Measurements from ENCODE around the gene HAPLN2.
"Not testable (repeated sequence)": the region's sequence is repeated elsewhere in the genome, so short reads cannot be mapped to it uniquely, and the experiment has no call there.

Gene HAPLN2

DNA sequence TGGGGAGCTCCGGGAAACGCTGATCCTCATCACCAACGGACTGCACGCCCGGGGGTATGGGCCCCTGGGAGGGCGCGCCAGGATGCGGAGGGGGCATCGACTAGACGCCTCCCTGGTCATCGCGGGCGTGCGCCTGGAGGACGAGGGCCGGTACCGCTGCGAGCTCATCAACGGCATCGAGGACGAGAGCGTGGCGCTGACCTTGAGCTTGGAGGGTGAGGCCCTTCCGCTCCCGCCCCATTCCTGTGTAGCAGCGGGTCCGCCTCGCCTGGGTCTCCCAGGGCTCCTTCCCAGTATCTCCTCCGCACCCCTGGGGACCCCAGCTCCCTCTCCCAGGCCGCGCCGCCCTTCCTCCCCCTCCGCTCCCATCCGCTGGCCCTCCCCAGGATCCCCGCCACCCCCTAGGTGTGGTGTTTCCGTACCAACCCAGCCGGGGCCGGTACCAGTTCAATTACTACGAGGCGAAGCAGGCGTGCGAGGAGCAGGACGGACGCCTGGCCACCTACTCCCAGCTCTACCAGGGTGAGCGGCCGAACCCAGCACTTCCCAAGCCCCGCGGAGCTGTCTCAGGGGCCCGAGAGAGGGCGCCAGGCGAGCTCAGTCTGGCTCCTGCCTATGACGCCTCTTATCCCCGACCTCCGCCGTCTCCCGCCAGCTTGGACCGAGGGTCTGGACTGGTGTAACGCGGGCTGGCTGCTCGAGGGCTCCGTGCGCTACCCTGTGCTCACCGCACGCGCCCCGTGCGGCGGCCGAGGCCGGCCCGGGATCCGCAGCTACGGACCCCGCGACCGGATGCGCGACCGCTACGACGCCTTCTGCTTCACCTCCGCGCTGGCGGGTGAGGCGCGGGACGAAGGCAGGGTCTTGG is 5.0 kb downstream of the HAPLN2 start:
- DNase-seq: peak; percentile 48

DNA sequence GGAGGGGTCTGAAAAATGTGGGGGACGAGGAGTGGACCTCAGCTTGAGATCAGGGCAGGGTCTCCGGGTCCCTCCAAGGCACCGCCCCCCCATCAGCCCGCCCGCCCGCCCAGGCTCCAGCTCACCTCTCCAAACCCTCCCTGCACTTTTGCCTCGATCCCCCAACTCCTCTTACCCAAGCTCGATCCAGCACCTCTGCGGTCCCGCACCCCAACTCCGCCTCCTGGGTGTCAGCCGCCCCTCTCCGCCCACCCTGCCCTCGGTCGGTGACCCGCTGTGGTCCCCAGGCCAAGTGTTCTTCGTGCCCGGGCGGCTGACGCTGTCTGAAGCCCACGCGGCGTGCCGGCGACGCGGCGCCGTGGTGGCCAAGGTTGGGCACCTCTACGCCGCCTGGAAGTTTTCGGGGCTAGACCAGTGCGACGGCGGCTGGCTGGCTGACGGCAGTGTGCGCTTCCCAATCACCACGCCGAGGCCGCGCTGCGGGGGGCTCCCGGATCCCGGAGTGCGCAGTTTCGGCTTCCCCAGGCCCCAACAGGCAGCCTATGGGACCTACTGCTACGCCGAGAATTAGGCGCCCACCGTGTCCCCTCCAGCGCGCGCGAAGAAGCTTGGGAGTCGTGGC is 5.7 kb downstream of the HAPLN2 start:
- DNase-seq: no peak

GRCh38 chr1:156625436-156626078 is 6.3 kb downstream of the HAPLN2 start:
- DNase-seq: no peak

GRCh38 chr1:156626079-156626438 is 6.8 kb downstream of the HAPLN2 start:
- DNase-seq: no peak

DNA sequence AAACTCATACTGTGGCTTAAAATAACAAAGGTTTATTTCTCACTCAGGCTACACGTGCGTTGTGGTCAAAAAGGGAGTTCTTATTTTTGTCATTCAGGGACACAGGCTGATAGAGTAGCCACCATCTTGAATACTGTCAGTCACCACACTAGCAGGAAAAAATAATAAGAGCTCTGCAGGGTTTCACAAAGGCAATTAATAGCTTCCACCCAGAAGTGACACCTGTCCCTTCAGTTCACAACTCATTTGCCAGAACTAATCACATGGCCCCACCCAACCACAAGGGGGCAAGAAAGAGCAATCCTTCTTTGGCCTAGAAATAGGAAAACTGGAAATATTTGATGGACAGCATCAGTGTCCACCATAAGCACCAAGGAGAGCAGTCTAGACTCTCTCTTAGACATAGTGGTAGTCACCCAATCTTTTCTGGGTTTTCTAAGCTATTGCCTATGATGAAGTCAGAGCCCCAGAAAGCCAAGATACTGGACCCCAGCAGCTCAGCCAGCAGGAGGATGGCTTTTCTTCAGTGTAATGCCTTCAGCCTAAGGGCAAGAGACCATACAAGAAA is 8.2 kb downstream of the HAPLN2 start:
- peak; percentile 63 for DNase-seq

GRCh38 chr1:156629823-156630449 is 10.7 kb downstream of the HAPLN2 start:
- no peak for DNase-seq

- DNase-seq: not testable (repeated sequence)
These were observed 11.9 kb downstream of the HAPLN2 start for GRCh38 chr1:156631152-156631551.

DNA sequence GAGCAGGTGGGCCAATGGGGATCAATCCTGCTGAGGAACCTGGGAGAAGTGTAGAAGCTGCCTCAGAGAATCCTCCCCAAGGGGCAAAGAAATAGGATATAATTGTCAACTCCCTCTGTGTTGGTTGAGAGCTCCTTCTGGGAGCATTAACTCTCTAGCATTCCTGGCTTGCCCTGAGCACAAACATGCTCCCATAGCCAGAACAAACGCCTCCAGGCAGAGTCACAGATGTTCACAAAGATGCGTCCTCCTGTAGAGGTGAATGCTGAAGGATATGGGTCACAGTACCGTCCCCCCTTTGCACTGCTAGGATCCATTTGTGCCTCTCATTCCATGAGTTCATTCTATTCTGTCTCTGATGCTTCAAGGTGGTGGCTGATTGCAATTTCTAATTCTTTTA is 13.1 kb downstream of the HAPLN2 start:
- no peak for DNase-seq

DNA sequence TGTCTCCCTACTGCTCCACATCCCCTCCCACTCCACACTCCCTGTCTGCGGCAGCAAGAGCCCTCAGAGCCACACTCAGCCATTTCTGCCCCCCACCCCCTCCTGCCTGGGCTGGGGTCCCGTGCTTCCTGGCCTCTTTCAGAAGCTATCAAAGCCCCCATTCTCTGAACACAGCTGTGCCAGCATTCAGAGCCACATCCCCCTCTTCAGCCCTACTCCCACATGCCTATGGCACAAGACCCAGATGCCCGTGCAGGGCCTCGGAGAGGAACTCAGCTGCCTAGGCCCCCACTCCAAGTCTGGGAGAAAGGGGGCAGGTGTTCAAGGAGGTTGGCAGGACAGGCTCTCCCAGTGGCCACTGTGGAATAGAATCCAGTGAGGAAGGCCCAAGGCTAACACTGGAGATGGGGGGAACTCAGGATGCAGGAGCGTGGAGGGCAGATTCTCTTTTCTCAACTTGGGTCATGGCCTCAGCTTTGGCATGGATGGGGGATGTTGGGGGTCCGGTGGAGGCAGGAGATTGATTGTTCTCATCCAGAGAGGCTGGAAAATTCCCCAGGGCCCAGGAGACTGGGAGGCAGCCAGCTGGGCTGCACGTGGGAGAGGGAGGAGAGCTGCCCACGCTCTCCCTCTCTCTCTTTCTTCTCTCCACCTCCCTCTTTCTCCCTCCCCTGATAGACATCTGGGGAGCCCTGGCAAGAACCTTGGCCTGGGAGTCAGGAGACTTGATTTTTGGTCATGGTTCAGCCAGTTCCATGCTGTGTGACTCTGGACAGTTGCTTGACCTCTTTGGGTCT is 19.2 kb downstream of the HAPLN2 start:
- no peak for DNase-seq

GRCh38 chr1:156639601-156640101 is 20.4 kb downstream of the HAPLN2 start:
- no peak for DNase-seq

DNA sequence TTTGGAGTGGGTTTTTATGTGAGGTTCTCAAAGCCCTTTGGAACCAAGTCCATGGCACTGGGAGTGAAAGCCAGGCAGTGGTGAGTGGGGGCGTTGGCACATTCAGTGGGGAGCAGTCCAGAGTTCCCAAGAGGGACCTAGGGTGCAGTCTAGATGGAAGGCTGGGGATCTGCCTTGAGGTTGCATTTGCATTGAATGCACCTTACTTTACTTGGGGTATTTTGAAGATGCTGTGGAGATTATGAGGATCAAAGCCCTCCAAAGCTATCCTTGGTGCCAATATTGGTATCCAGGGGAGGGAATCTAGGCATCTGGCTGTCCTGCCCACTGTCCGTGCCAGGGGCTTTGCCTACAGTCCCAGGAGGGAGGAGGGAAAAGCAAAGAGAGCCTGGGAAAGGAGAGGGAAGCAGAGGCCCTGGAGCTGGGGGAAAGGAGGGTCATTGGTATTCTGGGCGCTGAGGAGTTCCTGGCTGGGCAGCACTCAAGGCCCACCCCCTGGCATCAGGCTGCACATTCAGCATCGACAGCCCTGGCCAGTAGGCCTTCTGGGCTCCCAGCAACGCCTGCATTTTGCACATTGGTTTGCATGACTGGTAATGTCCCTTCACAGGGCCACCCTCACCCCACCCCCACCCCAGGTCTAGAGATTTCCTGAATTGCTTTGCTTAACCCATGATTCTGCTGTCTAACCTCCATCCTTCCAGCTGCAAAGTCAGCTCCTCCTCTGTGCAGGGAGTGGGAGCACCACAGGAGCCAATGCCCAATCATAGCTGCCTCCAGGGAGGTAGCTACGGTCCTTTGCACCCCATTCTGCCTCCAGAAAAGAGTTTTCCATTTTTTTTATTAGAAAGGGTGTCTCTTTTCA is 21.9 kb downstream of the HAPLN2 start:
- DNase-seq: no peak

DNA sequence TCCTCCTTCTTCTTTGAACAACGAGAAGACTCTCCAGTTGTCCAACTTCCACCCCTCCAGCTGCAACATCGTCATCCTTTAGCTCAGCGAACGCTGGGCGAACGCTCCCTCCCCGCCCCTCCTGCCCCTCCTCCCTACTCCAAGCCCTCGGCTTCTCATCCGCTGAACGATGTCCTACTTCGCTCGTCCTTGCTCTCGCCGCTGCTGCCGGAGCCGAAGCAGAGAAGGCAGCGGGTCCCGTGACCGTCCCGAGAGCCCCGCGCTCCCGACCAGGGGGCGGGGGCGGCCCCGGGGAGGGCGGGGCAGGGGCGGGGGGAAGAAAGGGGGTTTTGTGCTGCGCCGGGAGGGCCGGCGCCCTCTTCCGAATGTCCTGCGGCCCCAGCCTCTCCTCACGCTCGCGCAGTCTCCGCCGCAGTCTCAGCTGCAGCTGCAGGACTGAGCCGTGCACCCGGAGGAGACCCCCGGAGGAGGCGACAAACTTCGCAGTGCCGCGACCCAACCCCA is 22.6 kb downstream of the HAPLN2 start, which contains the start of gene BCAN:
BCAN (plus strand) TSS at position 357 of the 504 bp plus-strand sequence. CDS start 3,938 bp downstream, outside the sequence.
- no peak for DNase-seq

- no peak for DNase-seq
These were observed 23.2 kb downstream of the HAPLN2 start for GRCh38 chr1:156642265-156643048.

DNA sequence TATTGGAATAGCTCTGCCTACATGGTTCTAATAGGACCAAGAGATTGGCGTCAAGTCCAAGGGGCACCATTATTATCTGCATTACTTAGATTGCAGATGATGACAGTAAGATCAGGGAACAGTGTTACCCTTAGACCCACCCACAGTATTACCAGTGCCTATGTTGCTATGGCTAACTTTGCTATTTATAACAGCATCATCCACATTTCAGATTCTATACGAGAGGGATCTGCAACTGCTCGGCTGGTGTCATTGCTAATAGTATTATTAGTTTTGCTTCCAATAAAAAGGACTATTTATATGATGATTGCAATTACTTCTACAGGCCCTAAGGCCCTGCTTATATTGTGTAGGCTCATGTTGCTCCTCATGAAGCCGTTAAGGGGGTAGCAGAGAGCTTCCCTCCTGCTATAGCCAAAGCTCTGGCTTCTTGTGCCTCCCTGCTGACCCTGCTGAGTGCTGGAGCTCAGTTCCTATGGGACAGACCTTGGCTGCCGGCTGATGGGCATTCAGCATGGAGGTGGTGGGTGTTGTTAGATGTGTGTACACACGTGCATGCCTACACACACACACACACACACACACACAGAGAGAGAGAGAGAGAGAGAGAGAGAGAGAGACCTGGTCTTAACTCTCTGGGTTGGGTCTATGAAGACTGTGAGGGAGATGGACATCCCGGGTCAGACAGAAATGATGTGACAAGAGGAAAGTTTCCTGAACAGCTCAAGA is 24.0 kb downstream of the HAPLN2 start:
- DNase-seq: no peak

GRCh38 chr1:156643778-156644092 is 24.5 kb downstream of the HAPLN2 start:
- DNase-seq: no peak

DNA sequence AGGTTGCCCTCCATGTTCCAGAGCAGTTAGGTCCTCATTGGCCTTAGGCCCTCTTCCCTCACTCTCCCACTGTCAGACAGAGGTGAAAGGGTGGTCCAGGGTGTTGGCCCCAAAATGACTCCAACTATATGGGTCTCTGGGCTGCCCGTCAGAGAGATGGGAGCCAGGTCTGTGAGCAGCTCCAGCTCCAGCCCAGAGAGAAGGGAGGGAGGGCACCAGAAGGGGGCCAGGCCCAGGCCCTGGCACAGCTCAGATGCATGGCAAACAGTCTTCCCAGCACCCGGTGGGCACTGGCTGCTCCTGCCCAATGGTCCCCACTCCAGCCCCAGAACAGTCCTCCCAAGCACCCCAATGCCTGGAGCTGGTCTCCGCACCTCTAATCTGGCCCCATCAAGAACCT is 24.9 kb downstream of the HAPLN2 start:
- no peak for DNase-seq

- DNase-seq: no peak
These were observed 25.4 kb downstream of the HAPLN2 start for GRCh38 chr1:156644640-156645039.

DNA sequence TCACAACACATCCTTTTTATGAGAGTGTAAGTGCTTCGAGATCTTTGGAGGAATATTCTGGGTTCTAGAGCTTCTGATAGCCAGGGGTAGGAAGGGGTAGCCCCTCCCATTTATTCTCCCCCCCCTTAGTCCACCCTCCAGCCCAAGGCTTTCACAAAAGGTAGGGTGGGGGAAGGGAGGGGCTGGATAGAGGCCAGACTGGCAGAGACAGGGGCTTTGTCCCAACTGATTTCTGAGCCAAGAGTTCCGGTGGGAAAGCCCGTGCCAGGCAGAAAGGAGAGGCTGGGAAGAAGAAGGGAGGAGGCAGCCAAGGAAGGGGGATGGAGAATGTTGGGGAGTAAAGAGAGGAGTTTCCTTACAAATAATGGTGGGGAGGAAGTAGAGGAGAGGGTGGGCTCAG is 25.8 kb downstream of the HAPLN2 start:
- no peak for DNase-seq

GRCh38 chr1:156645666-156646065 is 26.5 kb downstream of the HAPLN2 start:
- DNase-seq: no peak

Data from fibroblast of skin of back (primary cell).